Kidney (tissue), 14 donors: ENCODE results near the gene ZNF668. TPM values are rescaled to one million over a fixed set of nuclear protein-coding genes. Genes with fewer than 3 reads are reported as not detected.

Experiments used
- DNase-seq, 5 donors: peaks; one replicate each; pipeline ENCODE4 v3.0.0-alpha.2; 2013 to 2020
- FAIRE-seq: peaks from 2 replicates; lab custom pipeline; 2012; peaks lifted over from hg19 to GRCh38; lab: Jason Lieb, UNC
- H3K27ac ChIP-seq, 2 donors: one replicate each; pipeline ENCODE4 v1.7.0; 2013; ENCODE audit warnings: low read depth in 2 of 2, low read length in 2 of 2, inconsistent platforms in 1 of 2
- H3K27me3 ChIP-seq: one replicate; pipeline ENCODE4 v1.7.1; 2013; ENCODE audit warnings: low read length, inconsistent platforms; ENCODE audit not compliant: control insufficient read depth, insufficient read depth
- H3K36me3 ChIP-seq, 3 donors: one replicate each; pipeline versions ENCODE4 v1.7.0 to v1.7.1; 2013; ENCODE audit warnings: low read length in 3 of 3, control low read depth in 1 of 3, inconsistent platforms in 1 of 3; ENCODE audit not compliant: insufficient read depth in 3 of 3, control insufficient read depth in 2 of 3
- H3K4me1 ChIP-seq, 3 donors: one replicate each; pipeline versions ENCODE4 v1.7.0 to v1.7.1; 2013; ENCODE audit warnings: low read length in 3 of 3, inconsistent platforms in 1 of 3, low read depth in 1 of 3; ENCODE audit not compliant: control insufficient read depth in 2 of 3, insufficient read depth in 2 of 3
- H3K4me3 ChIP-seq, 3 donors: one replicate each; pipeline versions ENCODE4 v1.7.0 to v1.8.1; 2013; ENCODE audit warnings: low read length in 3 of 3, control low read depth in 1 of 3, inconsistent platforms in 1 of 3
- H3K9ac ChIP-seq, 3 donors: one replicate each; pipeline versions ENCODE4 v1.7.0 to v1.7.1; 2013; ENCODE audit warnings: low read length in 3 of 3, control low read depth in 1 of 3, inconsistent platforms in 1 of 3
- H3K9me3 ChIP-seq, 3 donors: one replicate each; pipeline versions ENCODE4 v1.7.0 to v1.7.1; 2013; ENCODE audit warnings: low read length in 3 of 3, control low read depth in 1 of 3, inconsistent platforms in 1 of 3; ENCODE audit not compliant: control insufficient read depth in 2 of 3, insufficient read depth in 1 of 3
- intact Hi-C: fragments of 100-400 bp; cut with DNase I; formaldehyde crosslinking; loops from one replicate; pipeline ENCODE4 v1.11.1; 2022
- polyA plus RNA-seq: library from polyadenylated mRNA; stranded (reverse); fragments of 350-450 nt; fragmentation: Illumina TruSeq; extraction: RNeasy Lipid Tissue Mini Kit (QIAGEN cat#74804); gene quantifications from one replicate; pipeline ENCODE4 v1.2.3, GENCODE V29; 2014; ENCODE audit warnings: low read depth, low replicate concordance; ENCODE audit not compliant: insufficient read depth
- total RNA-seq: library from RNA; stranded (reverse); fragmentation: NEBNext Ultra II Directional; extraction: Animal tissue kit (Norgen Biotek cat#: 25700); gene quantifications from one replicate; pipeline ENCODE4 v1.2.1, GENCODE V29; 2021
- TF ChIP-seq, protein P1 (sequence below): IDR thresholded peaks from 3 replicates; pipeline ENCODE4 v1.5.1; 2012; ENCODE audit warnings: mild to moderate bottlenecking, moderate library complexity, borderline replicate concordance; ENCODE audit not compliant: insufficient read depth; ENCODE audit errors: extremely low read depth
- donor health status: control.
- donor health status: control.
- donor health status: control.
- donor health status: control.
- donor health status: control.
- donor health status: DM: yes; HTN: yes; CAD: no.
- donor health status: Normal renal cell carcinoma (clear cell type).

ZNF668 gene
- total and polyA plus RNA-seq, 2 donors from 2014 or later = 5.4 to 6.4 TPM

DNA sequence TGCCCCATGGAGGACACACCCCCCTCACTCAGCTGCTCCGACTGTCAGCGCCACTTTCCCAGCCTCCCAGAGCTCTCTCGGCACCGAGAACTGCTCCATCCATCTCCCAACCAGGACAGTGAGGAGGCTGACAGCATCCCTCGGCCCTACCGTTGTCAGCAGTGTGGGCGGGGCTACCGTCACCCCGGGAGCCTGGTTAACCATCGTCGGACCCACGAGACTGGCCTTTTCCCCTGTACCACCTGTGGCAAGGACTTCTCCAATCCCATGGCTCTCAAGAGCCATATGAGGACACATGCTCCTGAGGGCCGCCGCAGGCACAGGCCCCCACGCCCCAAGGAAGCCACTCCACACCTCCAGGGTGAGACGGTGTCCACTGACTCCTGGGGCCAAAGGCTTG, 2.3 kb upstream of the ZNF668 start:
- no peak for DNase-seq
- no peaks in the 10 kb centered on the region for H3K9me3 ChIP-seq

DNA sequence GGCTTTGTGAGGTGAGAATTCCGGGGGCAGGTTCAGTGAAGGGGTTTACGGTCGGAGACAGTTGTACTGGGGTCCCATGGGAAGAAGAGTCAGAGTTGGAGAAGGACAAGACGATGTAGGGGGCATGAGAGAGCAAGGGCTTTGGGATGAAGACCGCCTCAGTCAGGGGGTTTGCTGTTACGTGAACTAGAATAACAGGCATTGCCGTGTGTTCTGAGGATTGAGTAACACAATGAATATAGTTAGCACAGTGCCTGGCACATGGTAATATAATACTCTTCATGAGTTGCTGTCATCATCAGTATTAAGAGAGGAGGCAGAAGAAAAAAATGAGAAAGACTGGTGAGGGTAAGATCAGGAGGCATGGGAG, 759 bp upstream of the ZNF668 start:
- Histone ChIP-seq H3K36me3 (peaks cover 0 to 25% (median 17%) of the 10 kb centered on the region in 3 donors), H3K9me3 (no peaks in the 10 kb centered on the region), H3K4me1 (peaks cover 0 to 20% (median 4%) of the 10 kb centered on the region in 3 donors), H3K27me3 (no peaks in the 10 kb centered on the region), H3K27ac (peak overlapping the region in 1 of 2 donors; percentile 86), H3K9ac (peak overlapping the region; percentile 78 to 98 (median 86)), H3K4me3 (peak overlapping the region; percentile 90 to 99 (median 96))
- TF ChIP-seq, protein P1, sequence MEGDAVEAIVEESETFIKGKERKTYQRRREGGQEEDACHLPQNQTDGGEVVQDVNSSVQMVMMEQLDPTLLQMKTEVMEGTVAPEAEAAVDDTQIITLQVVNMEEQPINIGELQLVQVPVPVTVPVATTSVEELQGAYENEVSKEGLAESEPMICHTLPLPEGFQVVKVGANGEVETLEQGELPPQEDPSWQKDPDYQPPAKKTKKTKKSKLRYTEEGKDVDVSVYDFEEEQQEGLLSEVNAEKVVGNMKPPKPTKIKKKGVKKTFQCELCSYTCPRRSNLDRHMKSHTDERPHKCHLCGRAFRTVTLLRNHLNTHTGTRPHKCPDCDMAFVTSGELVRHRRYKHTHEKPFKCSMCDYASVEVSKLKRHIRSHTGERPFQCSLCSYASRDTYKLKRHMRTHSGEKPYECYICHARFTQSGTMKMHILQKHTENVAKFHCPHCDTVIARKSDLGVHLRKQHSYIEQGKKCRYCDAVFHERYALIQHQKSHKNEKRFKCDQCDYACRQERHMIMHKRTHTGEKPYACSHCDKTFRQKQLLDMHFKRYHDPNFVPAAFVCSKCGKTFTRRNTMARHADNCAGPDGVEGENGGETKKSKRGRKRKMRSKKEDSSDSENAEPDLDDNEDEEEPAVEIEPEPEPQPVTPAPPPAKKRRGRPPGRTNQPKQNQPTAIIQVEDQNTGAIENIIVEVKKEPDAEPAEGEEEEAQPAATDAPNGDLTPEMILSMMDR = no peak
- FAIRE-seq (no peak), DNase-seq (no peak)
- intact Hi-C loops = no loop called here

More for the DNA sequence above, 2.3 kb upstream of the ZNF668 start:
- H3K4me3 ChIP-seq = no peak overlapping the region
- H3K27me3 ChIP-seq = no peaks in the 10 kb centered on the region
- peaks cover 0 to 20% (median 4%) of the 10 kb centered on the region in 3 donors for H3K4me1 ChIP-seq
- FAIRE-seq = no peak
- peaks cover 4 to 25% (median 20%) of the 10 kb centered on the region in 3 donors for H3K36me3 ChIP-seq
- TF ChIP-seq, protein P1 = no peak
- no peak overlapping the region for H3K9ac ChIP-seq
- intact Hi-C loops = no loop called here
- H3K27ac ChIP-seq = no peak overlapping the region

DNA sequence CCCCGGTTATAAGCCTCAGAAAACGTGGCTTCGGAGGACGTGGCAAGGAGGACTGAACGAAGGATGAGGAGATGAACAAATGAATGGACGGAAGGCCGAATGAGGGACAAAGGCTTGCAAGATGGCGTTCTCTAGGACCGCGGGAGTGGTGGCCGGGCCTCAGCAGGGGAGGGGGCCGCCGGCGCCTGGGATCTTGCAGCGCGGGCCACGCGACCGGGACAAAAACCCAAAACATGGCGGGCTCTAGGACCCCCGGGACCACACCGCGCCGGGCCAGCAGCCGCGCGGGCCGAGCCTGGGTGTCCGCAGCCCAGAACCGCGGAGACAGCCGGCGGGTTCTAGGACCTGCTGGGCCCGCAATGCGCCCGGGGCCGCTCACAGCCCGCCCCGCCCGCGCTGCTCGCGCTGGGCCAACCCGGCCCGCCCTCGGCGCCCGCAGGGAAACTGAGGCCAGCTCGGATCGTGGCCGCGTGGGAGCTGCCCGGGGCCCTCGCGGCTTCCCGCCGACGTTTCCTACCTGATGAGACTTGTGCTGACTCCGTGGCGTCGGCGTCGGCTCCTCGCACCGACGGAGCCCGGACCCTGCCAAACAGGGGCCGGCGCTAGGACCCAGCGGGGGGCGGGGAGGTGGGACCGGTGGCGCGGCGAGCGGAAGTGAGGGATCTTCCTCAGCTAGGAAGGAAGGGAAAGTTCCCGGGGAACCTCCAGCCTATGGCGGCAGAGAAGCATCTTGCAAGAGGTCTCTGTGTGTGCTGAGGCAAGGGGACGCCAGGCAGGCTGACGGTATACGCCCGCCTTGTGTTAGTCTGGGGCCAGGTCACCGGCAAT, 684 bp downstream of the ZNF668 start:
- DNase-seq = peak; percentile 94 to 97 (median 96)
- no peaks in the 10 kb centered on the region for H3K9me3 ChIP-seq
- H3K36me3 ChIP-seq = peaks cover 0 to 12% (median 7%) of the 10 kb centered on the region in 3 donors
- H3K27ac ChIP-seq = peak overlapping the region; percentile 80
- FAIRE-seq = no peak
- H3K4me1 ChIP-seq = peaks cover 0 to 20% (median 4%) of the 10 kb centered on the region in 3 donors
- peak overlapping the region; percentile 72 to 98 (median 85) for H3K9ac ChIP-seq
- no peaks in the 10 kb centered on the region for H3K27me3 ChIP-seq
- H3K4me3 ChIP-seq = peak overlapping the region; percentile 90 to 99 (median 96)
- TF ChIP-seq, protein P1 = peak; percentile 1
- intact Hi-C loops = no loop called here
